Measurements from ENCODE around the gene KCNE5. TPM values are rescaled to one million over a fixed set of nuclear protein-coding genes. Genes with fewer than 3 reads are reported as not detected.
"Not testable (repeated sequence)": the region's sequence is repeated elsewhere in the genome, so short reads cannot be mapped to it uniquely, and the experiment has no call there.

The KCNE5 gene
- polyA plus RNA-seq (2013, experiment 1 of 2), result 5.0 TPM
- 5.0 TPM for polyA plus RNA-seq (2013, experiment 2 of 2)

DNA sequence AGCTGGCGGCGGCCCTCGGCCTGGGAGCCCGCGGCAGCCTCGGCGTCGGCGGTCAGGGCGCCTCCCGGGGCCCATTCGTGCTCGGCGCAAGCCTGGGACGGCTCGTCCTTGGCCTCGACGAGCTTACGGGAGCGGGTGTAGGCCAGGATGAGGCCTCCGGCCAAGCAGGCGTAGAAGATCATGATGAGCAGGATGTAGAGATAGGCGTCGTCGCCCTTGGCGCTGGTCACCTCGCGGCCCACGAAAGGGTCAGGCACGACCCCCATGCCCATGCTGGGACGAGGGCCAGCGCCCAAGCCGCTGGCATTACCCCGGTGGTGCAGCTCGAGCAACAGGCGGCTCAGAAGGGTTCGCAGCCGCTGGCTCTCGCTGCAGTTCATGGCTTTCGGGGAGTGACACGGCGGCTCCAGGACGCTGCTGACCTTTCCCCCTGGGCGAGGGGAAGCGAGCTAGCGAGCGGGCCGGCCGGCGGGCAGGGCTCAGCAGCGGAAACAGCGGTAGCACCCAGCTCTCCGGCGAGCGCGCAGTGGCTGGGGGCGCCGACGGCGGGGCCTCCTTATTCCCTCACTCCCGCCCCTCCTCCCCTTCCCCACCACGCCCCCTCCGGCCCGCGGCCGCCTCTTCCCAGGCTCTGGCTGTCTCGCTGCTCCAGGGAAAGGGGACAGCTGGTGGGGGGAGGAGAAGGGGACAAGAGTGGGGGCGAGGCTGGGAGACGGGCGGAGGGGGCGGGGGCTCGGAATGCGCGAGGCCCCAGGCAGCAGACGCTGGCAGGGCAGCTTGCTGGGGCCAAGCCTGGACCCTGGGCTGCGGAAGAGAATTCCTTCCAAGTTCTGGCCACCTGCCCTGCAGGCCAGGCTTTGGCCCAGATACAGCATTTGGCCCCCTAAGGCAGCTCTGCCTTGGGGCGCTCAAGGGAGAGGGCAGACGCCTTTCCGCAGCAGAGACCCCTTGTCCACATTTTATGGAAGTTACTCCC is at the start of gene KCNE5:
TSS of gene KCNE5 (minus strand) at position 532 of the 976 bp plus-strand sequence. CDS start at position 380, 152 bp downstream.
- peak within 1 kb of the TSS; percentile 53 for H3K9ac ChIP-seq (ENCODE audit: low read length)
- no peak within 1 kb of the TSS for H2AK5ac ChIP-seq (ENCODE audit: low read length)
- no peak within 1 kb of the TSS for H3K4me3 ChIP-seq (ENCODE audit: low read length)
- H3K4ac ChIP-seq (ENCODE audit: low read depth, low read length), result no peak within 1 kb of the TSS
- H4K8ac ChIP-seq (ENCODE audit: low read depth, low read length), result no peak within 1 kb of the TSS
- H3K18ac ChIP-seq (ENCODE audit: low read length), result no peak within 1 kb of the TSS
- H4K5ac ChIP-seq (ENCODE audit: low read length), result no peak within 1 kb of the TSS
- no CpG with 5 or more reads among the region's 79 CpGs for WGBS (ENCODE audit: extremely low coverage, insufficient coverage, low lambda C conversion rate)
- DNase-seq, result peak; percentile 73
- H3K79me1 ChIP-seq (ENCODE audit: low read length), result no peaks in the 10 kb centered on the region
- H2BK5ac ChIP-seq (ENCODE audit: low read length), result no peak within 1 kb of the TSS
- H3K27ac ChIP-seq (ENCODE audit: low read depth, low read length), result no peak within 1 kb of the TSS
- H2BK120ac ChIP-seq (ENCODE audit: low read depth, low read length), result no peak within 1 kb of the TSS
- no peaks in the 10 kb centered on the region for H3K79me2 ChIP-seq (ENCODE audit: control insufficient read depth, insufficient read depth, low read length)
- peak within 1 kb of the TSS; percentile 36 for H3K4me2 ChIP-seq (ENCODE audit: low read length)
- H3K56ac ChIP-seq (ENCODE audit: low read length), result peak within 1 kb of the TSS; percentile 64
- no peak within 1 kb of the TSS for H3K23ac ChIP-seq (ENCODE audit: low read length)
- no peaks in the 10 kb centered on the region for H3K27me3 ChIP-seq (ENCODE audit: insufficient read depth, low read length, poor library complexity)
- H2BK15ac ChIP-seq (replicated peaks; ENCODE audit: low read depth), result no peak within 1 kb of the TSS
- H3K4me1 ChIP-seq (ENCODE audit: control insufficient read depth, low read depth, low read length), result no peaks in the 10 kb centered on the region
- no peaks in the 10 kb centered on the region for H3K36me3 ChIP-seq (ENCODE audit: control insufficient read depth, insufficient read depth, low read length)

DNA sequence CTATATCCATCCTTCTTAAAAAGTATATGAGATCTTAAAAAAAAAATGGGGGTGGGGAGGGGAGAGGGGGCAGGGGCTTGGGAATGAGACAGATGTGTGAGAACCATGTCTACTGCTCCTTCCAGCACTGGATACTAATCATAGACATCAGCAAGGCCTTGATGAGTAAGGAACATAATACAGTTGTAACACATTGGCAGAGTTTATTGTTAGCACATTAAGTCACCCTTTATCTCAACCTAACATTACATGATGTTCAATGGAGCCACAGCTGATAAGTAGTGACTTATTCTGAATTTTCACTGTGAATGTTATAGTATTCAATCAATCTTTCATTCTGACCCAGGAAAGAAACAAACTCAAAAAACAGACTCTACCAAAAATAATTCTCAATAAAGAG is 47.3 kb upstream of the KCNE5 start:
- Histone ChIP-seq H2BK120ac (ENCODE audit: low read depth, low read length) (no peak overlapping the region), H3K18ac (ENCODE audit: low read length) (no peak overlapping the region), H3K9ac (ENCODE audit: low read length) (no peak overlapping the region), H3K23ac (ENCODE audit: low read length) (no peak overlapping the region), H4K5ac (ENCODE audit: low read length) (no peak overlapping the region), H2AK5ac (ENCODE audit: low read length) (no peak overlapping the region), H3K27ac (ENCODE audit: low read depth, low read length) (no peak overlapping the region), H3K4me2 (ENCODE audit: low read length) (no peak overlapping the region), H3K4ac (ENCODE audit: low read depth, low read length) (no peak overlapping the region), H3K36me3 (ENCODE audit: control insufficient read depth, insufficient read depth, low read length) (no peaks in the 10 kb centered on the region), H4K8ac (ENCODE audit: low read depth, low read length) (peak overlapping the region; percentile 28), H3K79me1 (ENCODE audit: low read length) (no peaks in the 10 kb centered on the region), H3K27me3 (ENCODE audit: insufficient read depth, low read length, poor library complexity) (no peaks in the 10 kb centered on the region), H2BK5ac (ENCODE audit: low read length) (no peak overlapping the region), H2BK15ac (replicated peaks; ENCODE audit: low read depth) (no peak overlapping the region), H3K4me3 (ENCODE audit: low read length) (no peak overlapping the region), H3K4me1 (ENCODE audit: control insufficient read depth, low read depth, low read length) (no peaks in the 10 kb centered on the region), H3K56ac (ENCODE audit: low read length) (no peak overlapping the region), H3K79me2 (ENCODE audit: control insufficient read depth, insufficient read depth, low read length) (no peaks in the 10 kb centered on the region)
- DNase-seq, result no peak

- H3K79me2 ChIP-seq (ENCODE audit: control insufficient read depth, insufficient read depth, low read length); H2BK120ac ChIP-seq (ENCODE audit: low read depth, low read length); H3K4ac ChIP-seq (ENCODE audit: low read depth, low read length); H3K23ac ChIP-seq (ENCODE audit: low read length); H4K8ac ChIP-seq (ENCODE audit: low read depth, low read length); H4K5ac ChIP-seq (ENCODE audit: low read length); H3K4me2 ChIP-seq (ENCODE audit: low read length); H3K36me3 ChIP-seq (ENCODE audit: control insufficient read depth, insufficient read depth, low read length); H3K56ac ChIP-seq (ENCODE audit: low read length); H3K79me1 ChIP-seq (ENCODE audit: low read length); H3K4me3 ChIP-seq (ENCODE audit: low read length); DNase-seq; H2AK5ac ChIP-seq (ENCODE audit: low read length); H3K4me1 ChIP-seq (ENCODE audit: control insufficient read depth, low read depth, low read length); H3K27me3 ChIP-seq (ENCODE audit: insufficient read depth, low read length, poor library complexity); H3K9ac ChIP-seq (ENCODE audit: low read length); H3K18ac ChIP-seq (ENCODE audit: low read length); H2BK5ac ChIP-seq (ENCODE audit: low read length); H2BK15ac ChIP-seq (replicated peaks; ENCODE audit: low read depth); H3K27ac ChIP-seq (ENCODE audit: low read depth, low read length): not testable (repeated sequence)
- WGBS (ENCODE audit: extremely low coverage, insufficient coverage, low lambda C conversion rate), result no CpG with 5 or more reads among the region's 29 CpGs
These were observed 46.2 kb upstream of the KCNE5 start for GRCh38 chrX:109671170-109671569.

- Histone ChIP-seq H2AK5ac (ENCODE audit: low read length) (no peak overlapping the region), H3K79me2 (ENCODE audit: control insufficient read depth, insufficient read depth, low read length) (no peaks in the 10 kb centered on the region), H3K36me3 (ENCODE audit: control insufficient read depth, insufficient read depth, low read length) (no peaks in the 10 kb centered on the region), H3K56ac (ENCODE audit: low read length) (no peak overlapping the region), H3K27me3 (ENCODE audit: insufficient read depth, low read length, poor library complexity) (no peaks in the 10 kb centered on the region), H3K79me1 (ENCODE audit: low read length) (no peaks in the 10 kb centered on the region), H3K27ac (ENCODE audit: low read depth, low read length) (no peak overlapping the region), H3K4me1 (ENCODE audit: control insufficient read depth, low read depth, low read length) (no peaks in the 10 kb centered on the region), H3K4me2 (ENCODE audit: low read length) (no peak overlapping the region), H3K4me3 (ENCODE audit: low read length) (no peak overlapping the region), H2BK5ac (ENCODE audit: low read length) (no peak overlapping the region), H3K4ac (ENCODE audit: low read depth, low read length) (no peak overlapping the region), H3K18ac (ENCODE audit: low read length) (no peak overlapping the region), H4K5ac (ENCODE audit: low read length) (no peak overlapping the region), H2BK15ac (replicated peaks; ENCODE audit: low read depth) (no peak overlapping the region), H3K9ac (ENCODE audit: low read length) (no peak overlapping the region), H3K23ac (ENCODE audit: low read length) (no peak overlapping the region), H4K8ac (ENCODE audit: low read depth, low read length) (no peak overlapping the region), H2BK120ac (ENCODE audit: low read depth, low read length) (no peak overlapping the region)
- no CpG with 5 or more reads among the region's 5 CpGs for WGBS (ENCODE audit: extremely low coverage, insufficient coverage, low lambda C conversion rate)
- DNase-seq, result no peak
These were observed 43.0 kb upstream of the KCNE5 start for GRCh38 chrX:109667986-109668385.

DNA sequence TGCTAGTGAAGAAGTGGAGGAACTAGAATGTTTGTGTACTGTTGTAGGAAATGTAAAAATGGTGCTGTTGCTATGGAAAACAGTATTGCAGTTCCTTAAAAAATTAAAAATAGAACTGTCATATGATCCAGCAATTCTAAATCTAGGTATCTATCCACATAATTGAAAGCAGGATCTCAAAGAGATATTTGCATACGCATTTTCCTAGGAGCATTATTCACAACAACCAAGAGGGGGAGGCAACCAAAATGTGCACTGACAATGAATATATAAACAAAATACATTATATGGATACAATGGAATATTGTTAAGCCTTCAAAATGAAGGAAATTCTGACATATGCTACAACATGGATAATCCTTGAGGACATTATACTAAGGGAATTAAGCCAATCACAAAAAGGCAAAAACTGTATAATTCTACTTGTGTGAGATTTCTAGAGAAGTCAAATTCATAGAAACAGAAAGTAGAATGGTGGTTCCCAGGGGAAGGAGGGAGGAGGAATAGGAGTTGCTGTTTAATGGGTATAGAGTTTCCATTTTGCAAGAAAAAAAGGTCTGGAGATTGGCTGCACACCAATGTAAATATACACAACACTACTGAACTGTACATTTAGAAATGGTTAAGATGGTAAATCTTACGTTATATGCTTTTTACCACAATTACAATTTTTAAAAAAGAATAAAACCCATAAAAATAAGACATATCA is 35.6 kb upstream of the KCNE5 start:
- Histone ChIP-seq H3K27me3 (ENCODE audit: insufficient read depth, low read length, poor library complexity) (no peaks in the 10 kb centered on the region), H4K5ac (ENCODE audit: low read length) (no peak overlapping the region), H2BK15ac (replicated peaks; ENCODE audit: low read depth) (no peak overlapping the region), H3K4me1 (ENCODE audit: control insufficient read depth, low read depth, low read length) (no peaks in the 10 kb centered on the region), H3K79me2 (ENCODE audit: control insufficient read depth, insufficient read depth, low read length) (no peaks in the 10 kb centered on the region), H3K27ac (ENCODE audit: low read depth, low read length) (no peak overlapping the region), H3K56ac (ENCODE audit: low read length) (no peak overlapping the region), H2BK120ac (ENCODE audit: low read depth, low read length) (no peak overlapping the region), H3K36me3 (ENCODE audit: control insufficient read depth, insufficient read depth, low read length) (no peaks in the 10 kb centered on the region), H3K79me1 (ENCODE audit: low read length) (no peaks in the 10 kb centered on the region), H3K4me3 (ENCODE audit: low read length) (no peak overlapping the region), H3K4me2 (ENCODE audit: low read length) (no peak overlapping the region), H3K18ac (ENCODE audit: low read length) (no peak overlapping the region), H4K8ac (ENCODE audit: low read depth, low read length) (no peak overlapping the region), H3K4ac (ENCODE audit: low read depth, low read length) (no peak overlapping the region), H3K9ac (ENCODE audit: low read length) (no peak overlapping the region), H3K23ac (ENCODE audit: low read length) (no peak overlapping the region), H2BK5ac (ENCODE audit: low read length) (no peak overlapping the region), H2AK5ac (ENCODE audit: low read length) (no peak overlapping the region)
- no CpG with 5 or more reads among the region's 2 CpGs for whole genome bisulfite sequencing (ENCODE audit: extremely low coverage, insufficient coverage, low lambda C conversion rate)
- no peak for DNase-seq
